Loucy (cell line): Measurements from ENCODE around the gene TIMM50.

ENCODE experiments used
- H2AFZ ChIP-seq: fragments of 200-600 bp; sonication (generic); 2 replicates; pipeline ENCODE4 v1.6.0; 2016; ENCODE audit warnings: antibody characterized with exemption, mild to moderate bottlenecking, low read length, moderate library complexity
- H3F3A ChIP-seq: fragments of 200-600 bp; 2 replicates; pipeline ENCODE4 v1.6.0; 2016; ENCODE audit warnings: antibody characterized with exemption, low read depth, mild to moderate bottlenecking
- H3K27me3 ChIP-seq: fragments of 200-600 bp; sonication (generic); 2 replicates; pipeline ENCODE4 v1.6.1; 2014; ENCODE audit warnings: low read length, mild to moderate bottlenecking; ENCODE audit not compliant: insufficient read depth, poor library complexity, severe bottlenecking
- H3K36me3 ChIP-seq: fragments of 200-600 bp; sonication (generic); 2 replicates; pipeline ENCODE4 v1.6.1; 2016; ENCODE audit warnings: low read length; ENCODE audit not compliant: insufficient read depth
- H3K4me1 ChIP-seq: fragments of 200-600 bp; sonication (generic); 2 replicates; pipeline ENCODE4 v1.5.1; 2014; ENCODE audit warnings: low read length, mild to moderate bottlenecking; ENCODE audit not compliant: insufficient read depth, poor library complexity, severe bottlenecking
- H3K4me2 ChIP-seq: fragments of 200-600 bp; sonication (generic); 2 replicates; pipeline ENCODE4 v1.6.0; 2014; ENCODE audit warnings: antibody characterized with exemption, low read length, low read depth, mild to moderate bottlenecking; ENCODE audit not compliant: poor library complexity, severe bottlenecking
- H3K4me3 ChIP-seq: fragments of 200-600 bp; sonication (generic); 2 replicates; pipeline ENCODE4 v1.5.1; 2014; ENCODE audit warnings: low read length, mild to moderate bottlenecking, mixed read lengths; ENCODE audit not compliant: poor library complexity, severe bottlenecking
- H3K79me2 ChIP-seq: fragments of 200-600 bp; sonication (generic); 2 replicates; pipeline ENCODE4 v1.6.1; 2014; ENCODE audit warnings: low read length; ENCODE audit not compliant: insufficient read depth
- H3K9ac ChIP-seq: fragments of 200-600 bp; sonication (generic); 2 replicates; pipeline ENCODE4 v1.6.0; 2014; ENCODE audit warnings: mild to moderate bottlenecking, low read depth, low read length, moderate library complexity; ENCODE audit not compliant: poor library complexity, severe bottlenecking
- H3K9me2 ChIP-seq: fragments of 200-600 bp; sonication (generic); replicated peaks from 2 replicates; pipeline ENCODE4 v1.6.1; 2016; ENCODE audit warnings: low read depth, low read length, mixed read lengths
- H3K9me3 ChIP-seq: fragments of 200-600 bp; sonication (generic); 2 replicates; pipeline ENCODE4 v1.6.1; 2014; ENCODE audit warnings: mild to moderate bottlenecking, antibody characterized with exemption, low read length, low read depth; ENCODE audit not compliant: insufficient read depth
- H4K20me1 ChIP-seq: fragments of 200-600 bp; sonication (generic); 2 replicates; pipeline ENCODE4 v1.6.0; 2014; ENCODE audit warnings: antibody characterized with exemption, low read length, mild to moderate bottlenecking; ENCODE audit not compliant: insufficient read depth, poor library complexity, severe bottlenecking
- CTCF ChIP-seq: fragments of 200-600 bp; sonication (generic); conservative IDR thresholded peaks from 2 replicates; pipeline ENCODE4 v1.5.1; 2014; ENCODE audit warnings: mild to moderate bottlenecking, antibody characterized with exemption, low read length
- EZH2phosphoT487 ChIP-seq: fragments of 200-600 bp; IDR thresholded peaks from 2 replicates; pipeline ENCODE4 v1.6.1; 2018; ENCODE audit warnings: antibody characterized with exemption, mild to moderate bottlenecking, moderate library complexity, borderline replicate concordance

The TIMM50 gene

GRCh38 chr19:39500543-39500942 lies 19.9 kb downstream of the TIMM50 start:
- H3K9me2 ChIP-seq = no peaks in the 10 kb centered on the region
- H3K9me3 ChIP-seq = no peaks in the 10 kb centered on the region
- TF ChIP-seq EZH2phosphoT487 (no peak), CTCF (no peak)
- H2AFZ ChIP-seq = no peak overlapping the region
- no peak overlapping the region for H3K4me3 ChIP-seq
- no peaks in the 10 kb centered on the region for H3K27me3 ChIP-seq
- peaks cover 7% of the 10 kb centered on the region for H3K4me1 ChIP-seq
- no peaks in the 10 kb centered on the region for H3K79me2 ChIP-seq
- H3K9ac ChIP-seq = no peak overlapping the region
- H4K20me1 ChIP-seq = no peaks in the 10 kb centered on the region
- H3K36me3 ChIP-seq = no peaks in the 10 kb centered on the region
- no peaks in the 10 kb centered on the region for H3F3A ChIP-seq
- H3K4me2 ChIP-seq = no peak overlapping the region

GRCh38 chr19:39501340-39501739 lies 20.7 kb downstream of the TIMM50 start:
- H3K27me3 ChIP-seq = no peaks in the 10 kb centered on the region
- no peak overlapping the region for H3K4me2 ChIP-seq
- no peaks in the 10 kb centered on the region for H3K9me3 ChIP-seq
- no peak overlapping the region for H3K4me3 ChIP-seq
- H3K79me2 ChIP-seq = no peaks in the 10 kb centered on the region
- H3K4me1 ChIP-seq = peaks cover 7% of the 10 kb centered on the region
- no peaks in the 10 kb centered on the region for H3F3A ChIP-seq
- no peak overlapping the region for H2AFZ ChIP-seq
- H3K36me3 ChIP-seq = no peaks in the 10 kb centered on the region
- H4K20me1 ChIP-seq = no peaks in the 10 kb centered on the region
- H3K9ac ChIP-seq = no peak overlapping the region
- TF ChIP-seq EZH2phosphoT487 (no peak), CTCF (no peak)
- H3K9me2 ChIP-seq = no peaks in the 10 kb centered on the region

- Histone ChIP-seq H3K79me2 (no peaks in the 10 kb centered on the region), H3K9me3 (no peaks in the 10 kb centered on the region), H4K20me1 (no peaks in the 10 kb centered on the region), H3K4me2 (no peak overlapping the region), H3K9me2 (no peaks in the 10 kb centered on the region), H3K36me3 (no peaks in the 10 kb centered on the region), H3K4me3 (no peak overlapping the region), H3K4me1 (no peaks in the 10 kb centered on the region), H3F3A (no peaks in the 10 kb centered on the region), H2AFZ (no peak overlapping the region), H3K27me3 (no peaks in the 10 kb centered on the region), H3K9ac (no peak overlapping the region)
- TF ChIP-seq EZH2phosphoT487 (no peak), CTCF (no peak)
Measured at GRCh38 chr19:39502640-39503417, 22.2 kb downstream of the TIMM50 start.
